KMS-11 (cell line): Measurements from ENCODE around the gene EPHX1.

Source experiments
- H2AFZ ChIP-seq: fragments of 200-600 bp; sonication (generic); 2 replicates; pipeline ENCODE4 v1.6.1; 2016; ENCODE audit warnings: antibody characterized with exemption, mixed run types, low read depth
- H3K27ac ChIP-seq: fragments of 200-600 bp; sonication (generic); 2 replicates; pipeline ENCODE4 v1.6.1; 2016; ENCODE audit warnings: mild to moderate bottlenecking, mixed run types
- H3K27me3 ChIP-seq: fragments of 200-600 bp; sonication (generic); 2 replicates; pipeline ENCODE4 v1.6.1; 2017; ENCODE audit warnings: mild to moderate bottlenecking, low read depth, mixed run types, moderate library complexity; ENCODE audit not compliant: insufficient read depth
- H3K36me3 ChIP-seq: fragments of 200-600 bp; sonication (generic); 2 replicates; pipeline ENCODE4 v1.6.1; 2017; ENCODE audit warnings: mild to moderate bottlenecking, mixed run types; ENCODE audit not compliant: insufficient read depth
- H3K4me1 ChIP-seq: fragments of 200-600 bp; sonication (generic); 2 replicates; pipeline ENCODE4 v1.6.1; 2016; ENCODE audit warnings: mild to moderate bottlenecking, low read depth, mixed run types; ENCODE audit not compliant: poor library complexity, severe bottlenecking
- H3K4me2 ChIP-seq: fragments of 200-600 bp; sonication (generic); 2 replicates; pipeline ENCODE4 v1.7.0; 2016; ENCODE audit warnings: mild to moderate bottlenecking, mixed run types
- H3K4me3 ChIP-seq: fragments of 200-600 bp; sonication (generic); IDR thresholded peaks from 2 replicates; pipeline ENCODE4 v1.6.1; 2017; ENCODE audit warnings: low read depth, low read length, mixed read lengths; ENCODE audit not compliant: insufficient read depth
- H3K79me2 ChIP-seq: fragments of 200-600 bp; sonication (generic); 2 replicates; pipeline ENCODE4 v1.6.1; 2016; ENCODE audit warnings: low read depth, mixed run types; ENCODE audit not compliant: insufficient read depth
- H3K9ac ChIP-seq: fragments of 200-600 bp; sonication (generic); 2 replicates; pipeline ENCODE4 v1.6.1; 2016; ENCODE audit warnings: mild to moderate bottlenecking, mixed run types
- H4K20me1 ChIP-seq: fragments of 200-600 bp; sonication (generic); 2 replicates; pipeline ENCODE4 v1.6.1; 2016; ENCODE audit warnings: mild to moderate bottlenecking, mixed run types; ENCODE audit not compliant: insufficient read depth
- TF ChIP-seq, protein P1 (sequence below): fragments of 200-600 bp; sonication (generic); conservative IDR thresholded peaks from 2 replicates; pipeline ENCODE4 v1.6.1; 2017; ENCODE audit warnings: low read depth, mild to moderate bottlenecking, antibody characterized with exemption, low read length, moderate library complexity, mixed read lengths

The EPHX1 gene

DNA sequence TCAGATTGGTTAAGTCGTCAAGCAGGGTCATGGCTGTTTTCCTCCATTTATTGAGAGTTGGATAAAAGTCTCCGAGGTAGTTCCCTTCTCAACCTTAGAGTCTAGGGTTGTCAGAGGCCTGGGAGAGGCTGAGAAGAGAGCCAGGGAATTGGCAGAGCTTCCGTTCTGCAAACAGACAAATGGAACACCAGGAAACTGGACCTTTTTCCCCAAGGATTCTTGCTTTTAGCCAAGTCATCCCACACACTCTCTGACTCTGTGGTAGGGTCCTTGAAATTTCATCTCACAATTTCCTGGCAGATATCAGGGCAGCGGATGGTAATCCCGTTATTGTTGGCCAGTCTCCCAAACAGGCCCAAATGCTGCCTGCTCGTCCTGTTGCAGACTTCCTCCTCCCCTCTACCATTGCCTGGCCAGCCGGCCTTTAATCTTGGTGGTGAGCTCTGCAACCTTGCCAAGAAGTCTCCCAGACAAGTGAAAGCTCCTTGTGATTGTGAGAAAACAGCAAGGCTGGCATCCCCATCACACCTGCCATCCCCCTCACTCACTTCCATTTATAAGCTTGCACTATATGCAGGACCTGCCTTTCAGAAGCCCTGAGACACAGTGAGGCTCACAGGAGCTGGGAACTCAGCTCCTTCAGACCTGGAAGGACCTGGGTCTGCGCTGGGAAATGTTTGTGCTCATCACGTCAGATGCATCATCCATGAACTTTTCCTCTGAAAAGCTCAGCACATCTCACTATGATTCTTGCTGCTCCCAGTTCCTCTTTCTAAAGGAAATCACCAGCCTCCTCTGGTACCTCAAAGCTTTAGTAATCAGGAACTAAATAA is 46.0 kb upstream of the EPHX1 start:
- Histone ChIP-seq H3K79me2 (no peaks in the 10 kb centered on the region), H3K4me2 (no peak overlapping the region), H3K27me3 (no peaks in the 10 kb centered on the region), H3K4me1 (peaks cover 38% of the 10 kb centered on the region), H3K9ac (no peak overlapping the region), H3K36me3 (no peaks in the 10 kb centered on the region), H4K20me1 (no peaks in the 10 kb centered on the region), H3K27ac (no peak overlapping the region), H3K4me3 (no peak overlapping the region), H2AFZ (peak overlapping the region; percentile 6; the same call in 1 of the 2 replicates)
- TF ChIP-seq, protein P1, sequence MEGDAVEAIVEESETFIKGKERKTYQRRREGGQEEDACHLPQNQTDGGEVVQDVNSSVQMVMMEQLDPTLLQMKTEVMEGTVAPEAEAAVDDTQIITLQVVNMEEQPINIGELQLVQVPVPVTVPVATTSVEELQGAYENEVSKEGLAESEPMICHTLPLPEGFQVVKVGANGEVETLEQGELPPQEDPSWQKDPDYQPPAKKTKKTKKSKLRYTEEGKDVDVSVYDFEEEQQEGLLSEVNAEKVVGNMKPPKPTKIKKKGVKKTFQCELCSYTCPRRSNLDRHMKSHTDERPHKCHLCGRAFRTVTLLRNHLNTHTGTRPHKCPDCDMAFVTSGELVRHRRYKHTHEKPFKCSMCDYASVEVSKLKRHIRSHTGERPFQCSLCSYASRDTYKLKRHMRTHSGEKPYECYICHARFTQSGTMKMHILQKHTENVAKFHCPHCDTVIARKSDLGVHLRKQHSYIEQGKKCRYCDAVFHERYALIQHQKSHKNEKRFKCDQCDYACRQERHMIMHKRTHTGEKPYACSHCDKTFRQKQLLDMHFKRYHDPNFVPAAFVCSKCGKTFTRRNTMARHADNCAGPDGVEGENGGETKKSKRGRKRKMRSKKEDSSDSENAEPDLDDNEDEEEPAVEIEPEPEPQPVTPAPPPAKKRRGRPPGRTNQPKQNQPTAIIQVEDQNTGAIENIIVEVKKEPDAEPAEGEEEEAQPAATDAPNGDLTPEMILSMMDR = no peak

DNA sequence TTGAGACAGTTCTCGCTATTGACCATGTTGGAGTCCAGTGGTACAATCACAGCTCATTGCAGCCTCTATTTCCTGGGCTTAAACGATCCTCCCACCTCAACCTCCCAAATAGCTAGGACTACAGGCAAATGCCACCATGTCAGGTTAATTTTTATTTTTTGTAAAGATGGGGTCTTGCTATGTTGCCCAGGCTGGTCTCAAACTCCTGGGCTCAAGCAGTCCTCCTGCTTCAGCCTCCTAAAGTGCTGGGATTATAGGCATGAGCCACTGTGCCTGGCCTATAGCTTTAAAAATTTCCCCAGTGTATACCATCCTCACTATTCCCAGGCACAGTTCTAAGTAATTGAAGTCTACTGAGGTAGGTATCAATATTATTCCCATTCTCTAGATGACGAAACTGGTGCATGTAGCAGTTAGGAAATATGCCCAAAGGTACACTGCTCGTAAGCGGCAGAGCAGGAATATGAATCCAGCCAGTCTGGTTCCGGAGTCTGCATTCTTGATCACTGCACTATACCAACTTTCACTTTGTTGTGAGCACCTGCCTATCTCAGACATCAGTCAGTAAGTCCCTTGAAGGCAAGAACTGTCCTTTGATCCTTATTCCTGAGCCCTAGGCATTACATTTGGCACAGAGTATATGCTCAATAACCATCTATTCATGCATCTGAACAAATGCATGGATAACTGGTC is 43.8 kb upstream of the EPHX1 start:
- H3K27me3 ChIP-seq = no peaks in the 10 kb centered on the region
- H2AFZ ChIP-seq = peak overlapping the region; percentile 64; the same call in 1 of the 2 replicates
- H3K27ac ChIP-seq = peak overlapping the region; percentile 83
- H3K9ac ChIP-seq = no peak overlapping the region
- H3K36me3 ChIP-seq = no peaks in the 10 kb centered on the region
- TF ChIP-seq, protein P1 = no peak
- no peaks in the 10 kb centered on the region for H3K79me2 ChIP-seq
- peaks cover 57% of the 10 kb centered on the region for H3K4me1 ChIP-seq
- H4K20me1 ChIP-seq = no peaks in the 10 kb centered on the region
- H3K4me2 ChIP-seq = peak overlapping the region; percentile 56; the same call in 1 of the 2 replicates
- H3K4me3 ChIP-seq = no peak overlapping the region

DNA sequence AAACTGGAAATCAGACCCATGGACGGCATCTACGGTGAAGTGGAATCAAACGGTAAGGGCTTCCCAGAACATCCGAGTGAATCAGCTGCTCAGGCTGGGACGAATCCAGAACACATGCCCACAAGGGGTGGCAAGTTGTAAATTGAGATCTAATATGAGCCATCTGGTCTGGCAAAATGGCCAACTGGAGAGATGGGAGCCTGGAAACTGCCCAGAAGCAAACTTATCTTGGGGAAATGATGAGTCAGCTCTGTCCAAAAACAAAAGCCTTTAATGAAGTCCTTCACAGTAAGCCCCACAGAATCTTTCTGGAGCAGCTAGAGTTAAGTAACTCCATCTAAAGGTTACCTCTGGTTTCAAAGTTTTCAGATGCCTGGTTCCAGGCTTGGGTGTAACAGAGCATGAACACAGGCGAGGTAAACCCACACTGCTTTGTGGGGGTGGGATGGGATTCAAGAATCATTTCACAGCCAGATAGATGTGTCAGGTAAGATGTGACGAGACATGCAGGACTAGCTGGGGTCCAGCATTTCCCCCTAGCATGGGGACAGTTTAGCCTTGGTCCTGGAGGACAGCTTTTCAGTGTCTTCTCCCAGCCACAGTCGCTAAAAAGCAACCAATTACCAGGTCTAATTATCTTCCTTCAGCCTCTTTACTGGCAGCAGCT is 42.8 kb upstream of the EPHX1 start:
- H3K4me2 ChIP-seq = peak overlapping the region; percentile 56
- no peaks in the 10 kb centered on the region for H3K79me2 ChIP-seq
- no peaks in the 10 kb centered on the region for H3K27me3 ChIP-seq
- H3K27ac ChIP-seq = peak overlapping the region; percentile 83
- TF ChIP-seq, protein P1 = no peak
- peak overlapping the region; percentile 64; the same call in 1 of the 2 replicates for H2AFZ ChIP-seq
- no peaks in the 10 kb centered on the region for H4K20me1 ChIP-seq
- H3K36me3 ChIP-seq = no peaks in the 10 kb centered on the region
- peaks cover 65% of the 10 kb centered on the region for H3K4me1 ChIP-seq
- H3K9ac ChIP-seq = peak overlapping the region; percentile 38; the same call in 1 of the 2 replicates
- H3K4me3 ChIP-seq = no peak overlapping the region
